Parathyroid adenoma (tissue), 2 donors: ENCODE measurements around the gene CLCN7.

Source experiments
- H2AFZ ChIP-seq: fragments of 300-600 bp; sonication (generic); one replicate; pipeline ENCODE4 v1.7.0; 2017; ENCODE audit warnings: antibody characterized with exemption, mild to moderate bottlenecking
- H3K27ac ChIP-seq: fragments of 300-600 bp; sonication (generic); one replicate; pipeline ENCODE4 v1.7.0; 2017
- H3K27me3 ChIP-seq: fragments of 300-600 bp; sonication (generic); one replicate; pipeline ENCODE4 v1.7.0; 2017; ENCODE audit warnings: low read length; ENCODE audit not compliant: control insufficient read depth, insufficient read depth
- H3K36me3 ChIP-seq: fragments of 300-600 bp; sonication (generic); one replicate; pipeline ENCODE4 v1.7.0; 2017; ENCODE audit warnings: low read length; ENCODE audit not compliant: control insufficient read depth, insufficient read depth
- H3K4me1 ChIP-seq: fragments of 300-600 bp; sonication (generic); one replicate; pipeline ENCODE4 v1.7.0; 2017; ENCODE audit warnings: control low read depth
- H3K4me2 ChIP-seq: fragments of 300-600 bp; sonication (generic); one replicate; pipeline ENCODE4 v1.7.0; 2017; ENCODE audit warnings: low read length
- H3K4me3 ChIP-seq: fragments of 300-600 bp; sonication (generic); one replicate; pipeline ENCODE4 v1.7.0; 2017; ENCODE audit warnings: low read depth, low read length
- H3K79me2 ChIP-seq: fragments of 300-600 bp; sonication (generic); one replicate; pipeline ENCODE4 v1.7.0; 2017; ENCODE audit warnings: control low read depth
- H3K9ac ChIP-seq: fragments of 300-600 bp; sonication (generic); one replicate; pipeline ENCODE4 v1.7.0; 2017; ENCODE audit warnings: mild to moderate bottlenecking
- H3K9me3 ChIP-seq: fragments of 300-600 bp; sonication (generic); one replicate; pipeline ENCODE4 v1.7.0; 2017; ENCODE audit warnings: low read length; ENCODE audit not compliant: control insufficient read depth
- CTCF ChIP-seq: fragments of 300-600 bp; sonication (generic); IDR thresholded peaks from one replicate; pipeline ENCODE4 v1.7.0; 2017; ENCODE audit warnings: antibody characterized with exemption, mild to moderate bottlenecking
- donor health status: primary hyperparathyroidism.

Gene CLCN7

GRCh38 chr16:1422076-1422475 lies 52.8 kb downstream of the CLCN7 start:
- no peaks in the 10 kb centered on the region for H3K36me3 ChIP-seq
- TF ChIP-seq CTCF: no peak
- H3K4me2 ChIP-seq: no peak overlapping the region
- no peaks in the 10 kb centered on the region for H3K9me3 ChIP-seq
- peaks cover 7% of the 10 kb centered on the region for H3K4me1 ChIP-seq
- peaks cover 7% of the 10 kb centered on the region for H3K79me2 ChIP-seq
- H3K4me3 ChIP-seq: no peak overlapping the region
- H2AFZ ChIP-seq: no peak overlapping the region
- H3K27ac ChIP-seq: no peak overlapping the region
- no peak overlapping the region for H3K9ac ChIP-seq
- no peaks in the 10 kb centered on the region for H3K27me3 ChIP-seq

- peak overlapping the region; percentile 96 for H3K4me3 ChIP-seq
- peak overlapping the region; percentile 91 for H3K4me2 ChIP-seq
- H3K36me3 ChIP-seq: no peaks in the 10 kb centered on the region
- peak overlapping the region; percentile 5 for H3K9ac ChIP-seq
- H2AFZ ChIP-seq: peak overlapping the region; percentile 93
- H3K27ac ChIP-seq: peak overlapping the region; percentile 86
- H3K4me1 ChIP-seq: peaks cover 7% of the 10 kb centered on the region
- H3K9me3 ChIP-seq: no peaks in the 10 kb centered on the region
- peaks cover 7% of the 10 kb centered on the region for H3K79me2 ChIP-seq
- H3K27me3 ChIP-seq: no peaks in the 10 kb centered on the region
- TF ChIP-seq CTCF: no peak
These were observed 54.7 kb downstream of the CLCN7 start for GRCh38 chr16:1420111-1420539.

GRCh38 chr16:1416521-1416941 lies 58.3 kb downstream of the CLCN7 start:
- Histone ChIP-seq H3K36me3 (no peaks in the 10 kb centered on the region), H3K4me1 (peaks cover 7% of the 10 kb centered on the region), H2AFZ (no peak overlapping the region), H3K79me2 (peaks cover 9% of the 10 kb centered on the region), H3K27me3 (no peaks in the 10 kb centered on the region), H3K4me3 (no peak overlapping the region), H3K27ac (no peak overlapping the region), H3K4me2 (no peak overlapping the region), H3K9me3 (no peaks in the 10 kb centered on the region), H3K9ac (no peak overlapping the region)
- TF ChIP-seq CTCF: no peak

GRCh38 chr16:1414532-1415260 lies 60.1 kb downstream of the CLCN7 start, which contains the start of gene UNKL:
TSS of gene UNKL (minus strand) at chr16:1414704. CDS start at chr16:1414691, 13 bp downstream.
- peak within 1 kb of the TSS; percentile 87 for H3K4me2 ChIP-seq
- no peaks in the 10 kb centered on the region for H3K36me3 ChIP-seq
- peaks cover 2% of the 10 kb centered on the region for H3K79me2 ChIP-seq
- H3K9me3 ChIP-seq: no peaks in the 10 kb centered on the region
- peak within 1 kb of the TSS; percentile 94 for H2AFZ ChIP-seq
- peak within 1 kb of the TSS; percentile 66 for H3K4me3 ChIP-seq
- peak within 1 kb of the TSS; percentile 39 for H3K27ac ChIP-seq
- no peaks in the 10 kb centered on the region for H3K27me3 ChIP-seq
- H3K9ac ChIP-seq: peak within 1 kb of the TSS; percentile 76
- peaks cover under 1% of the 10 kb centered on the region for H3K4me1 ChIP-seq
- no peak for TF ChIP-seq CTCF
